MM.1S (cell line): ENCODE measurements around the gene SH3TC1.

Experiments
- DNase-seq: peaks from one replicate; pipeline ENCODE4 v3.0.0-alpha.2; 2015
- H2AFZ ChIP-seq: fragments of 300-600 bp; sonication (generic); 2 replicates; pipeline ENCODE4 v1.6.0; 2016; ENCODE audit warnings: antibody characterized with exemption, low read length
- H3F3A ChIP-seq: fragments of 300-600 bp; sonication (generic); 2 replicates; pipeline ENCODE4 v1.6.1; 2016; ENCODE audit warnings: mild to moderate bottlenecking, antibody characterized with exemption, low read length, moderate library complexity, mixed read lengths; ENCODE audit not compliant: insufficient read depth
- H3K27ac ChIP-seq: fragments of 300-600 bp; sonication (generic); 2 replicates; pipeline ENCODE4 v1.5.1; 2016; ENCODE audit warnings: mild to moderate bottlenecking, low read length
- H3K27me3 ChIP-seq: fragments of 300-600 bp; sonication (generic); replicated peaks from 2 replicates; pipeline ENCODE4 v1.6.0; 2016; ENCODE audit warnings: low read length; ENCODE audit not compliant: insufficient read depth
- H3K36me3 ChIP-seq: fragments of 300-600 bp; sonication (generic); replicated peaks from 2 replicates; pipeline ENCODE4 v1.6.1; 2016; ENCODE audit warnings: mild to moderate bottlenecking, low read length, mixed read lengths; ENCODE audit not compliant: insufficient read depth
- H3K4me1 ChIP-seq: fragments of 300-600 bp; sonication (generic); 2 replicates; pipeline ENCODE4 v1.6.1; 2016; ENCODE audit warnings: low read length, mixed read lengths
- H3K4me2 ChIP-seq: fragments of 300-600 bp; sonication (generic); 2 replicates; pipeline ENCODE4 v1.6.0; 2016; ENCODE audit warnings: low read depth, low read length
- H3K4me3 ChIP-seq: fragments of 300-600 bp; sonication (generic); 2 replicates; pipeline ENCODE4 v1.5.1; 2016; ENCODE audit warnings: low read length, mixed read lengths
- H3K79me2 ChIP-seq: fragments of 300-600 bp; sonication (generic); 2 replicates; pipeline ENCODE4 v1.6.1; 2016; ENCODE audit warnings: mixed run types, low read length, mixed read lengths
- H3K9ac ChIP-seq: fragments of 300-600 bp; sonication (generic); 2 replicates; pipeline ENCODE4 v1.6.1; 2016; ENCODE audit warnings: low read length, mixed read lengths
- H3K9me2 ChIP-seq: fragments of 300-600 bp; sonication (generic); replicated peaks from 2 replicates; pipeline ENCODE4 v1.6.1; 2016; ENCODE audit warnings: mild to moderate bottlenecking, low read length, mixed read lengths; ENCODE audit not compliant: insufficient read depth
- H3K9me3 ChIP-seq: fragments of 300-600 bp; sonication (generic); replicated peaks from 2 replicates; pipeline ENCODE4 v1.6.1; 2016; ENCODE audit warnings: mild to moderate bottlenecking, low read length, mixed read lengths; ENCODE audit not compliant: insufficient read depth
- H4K20me1 ChIP-seq: fragments of 300-600 bp; sonication (generic); 2 replicates; pipeline ENCODE4 v1.6.1; 2016; ENCODE audit warnings: mild to moderate bottlenecking, low read length, moderate library complexity, mixed read lengths; ENCODE audit not compliant: insufficient read depth
- CTCF ChIP-seq: fragments of 300-600 bp; sonication (generic); IDR thresholded peaks from 2 replicates; pipeline ENCODE4 v1.5.1; 2016; ENCODE audit warnings: antibody characterized with exemption, low read length, mixed read lengths
- EZH2 ChIP-seq: fragments of 300-600 bp; sonication (generic); optimal IDR thresholded peaks from 2 replicates; pipeline ENCODE3; 2017; ENCODE audit warnings: low read depth, mild to moderate bottlenecking, antibody characterized with exemption, low read length, mixed read lengths
- EZH2phosphoT487 ChIP-seq: fragments of 300-600 bp; sonication (generic); IDR thresholded peaks from 2 replicates; pipeline ENCODE4 v1.6.1; 2018; ENCODE audit warnings: antibody characterized with exemption, low read length

The SH3TC1 gene

GRCh38 chr4:8170341-8170740 lies 28.7 kb upstream of the SH3TC1 start:
- peaks cover 8% of the 10 kb centered on the region for H3K4me1 ChIP-seq
- H3K4me2 ChIP-seq, result no peak overlapping the region
- TF ChIP-seq EZH2 (no peak), EZH2phosphoT487 (no peak), CTCF (no peak)
- no peak overlapping the region for H3K27ac ChIP-seq
- H3K4me3 ChIP-seq, result no peak overlapping the region
- H3F3A ChIP-seq, result no peaks in the 10 kb centered on the region
- H3K79me2 ChIP-seq, result no peaks in the 10 kb centered on the region
- no peak overlapping the region for H2AFZ ChIP-seq
- no peak for DNase-seq
- no peak overlapping the region for H3K9ac ChIP-seq
- no peaks in the 10 kb centered on the region for H3K9me3 ChIP-seq
- peaks cover 44% of the 10 kb centered on the region for H3K27me3 ChIP-seq
- no peaks in the 10 kb centered on the region for H4K20me1 ChIP-seq
- no peaks in the 10 kb centered on the region for H3K36me3 ChIP-seq
- H3K9me2 ChIP-seq, result no peaks in the 10 kb centered on the region

DNA sequence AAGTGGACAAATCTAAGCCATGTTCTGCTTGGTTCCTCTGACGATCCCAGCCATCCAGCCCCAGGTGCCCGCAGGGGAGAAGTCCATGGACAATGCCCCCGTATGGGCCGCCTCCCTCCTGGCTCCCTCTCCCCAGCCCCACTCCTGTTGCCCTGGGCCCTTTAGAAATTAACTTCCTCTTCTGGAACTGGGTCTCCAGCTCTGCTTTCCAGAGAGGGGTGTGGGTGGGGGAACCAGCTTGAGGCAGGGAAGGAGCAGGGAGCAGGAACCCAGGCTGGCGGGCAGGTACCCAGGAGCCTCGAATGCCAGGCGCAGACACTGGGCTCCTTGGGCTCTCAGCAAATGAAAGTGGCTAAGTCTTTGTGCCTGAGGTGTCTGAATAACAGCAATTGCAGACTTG lies 27.8 kb upstream of the SH3TC1 start:
- Histone ChIP-seq H3K27ac (no peak overlapping the region), H3K79me2 (no peaks in the 10 kb centered on the region), H3K4me1 (peaks cover 6% of the 10 kb centered on the region; the same call in 1 of the 2 replicates), H3F3A (no peaks in the 10 kb centered on the region), H3K4me2 (no peak overlapping the region), H3K27me3 (peaks cover 44% of the 10 kb centered on the region), H3K36me3 (no peaks in the 10 kb centered on the region), H3K4me3 (no peak overlapping the region), H2AFZ (no peak overlapping the region), H3K9me3 (no peaks in the 10 kb centered on the region), H3K9me2 (no peaks in the 10 kb centered on the region), H4K20me1 (no peaks in the 10 kb centered on the region), H3K9ac (no peak overlapping the region)
- TF ChIP-seq CTCF, result no peak
- no peak for TF ChIP-seq EZH2phosphoT487
- no peak for TF ChIP-seq EZH2
- no peak for DNase-seq

DNA sequence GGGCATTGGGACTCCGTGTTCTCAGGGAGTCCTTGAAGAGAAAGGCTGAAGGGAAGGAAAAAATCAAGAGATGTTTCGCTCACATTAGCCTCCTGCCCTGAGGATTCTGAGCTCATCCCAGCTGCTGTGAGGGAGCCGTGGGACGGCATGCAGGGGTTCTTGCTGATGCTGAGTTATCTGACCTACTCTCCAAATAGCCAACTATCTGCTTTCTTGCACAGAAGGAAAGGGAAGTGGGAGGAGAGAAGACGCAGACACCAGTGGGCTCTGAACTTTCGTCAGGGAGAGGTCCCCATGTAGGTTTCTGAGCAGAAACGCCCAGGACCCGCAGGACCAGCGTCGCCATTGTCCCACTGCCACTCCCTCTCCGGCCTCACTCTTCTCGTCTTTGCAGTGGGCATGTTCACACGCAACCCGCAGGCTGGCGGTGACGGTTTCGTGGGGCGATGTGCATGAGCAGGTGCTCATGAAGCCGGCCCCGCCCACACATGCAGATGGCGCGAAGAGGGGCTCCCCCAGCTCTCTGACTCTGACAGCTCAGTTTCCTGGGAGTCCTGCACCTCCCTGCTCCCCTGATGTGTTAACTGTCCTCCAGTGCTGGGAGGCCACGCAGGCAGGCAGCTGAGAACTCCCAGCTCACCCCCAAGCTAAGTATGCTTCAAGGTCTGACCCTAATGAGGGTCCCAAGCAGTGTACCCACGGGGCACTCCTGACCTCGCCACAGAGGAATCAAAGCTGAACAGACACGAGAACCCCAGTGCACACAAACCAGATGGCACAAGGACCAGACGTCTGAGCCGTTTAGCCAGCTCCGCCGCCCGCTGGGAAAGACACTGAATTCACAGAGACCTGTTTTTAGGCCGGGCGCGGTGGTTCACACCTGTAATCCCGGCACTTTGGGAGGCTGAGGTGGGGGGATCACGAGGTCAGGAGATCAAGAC lies 26.8 kb upstream of the SH3TC1 start:
- no peak for DNase-seq
- no peak overlapping the region for H3K4me3 ChIP-seq
- H3K9me3 ChIP-seq, result no peaks in the 10 kb centered on the region

More for the DNA sequence above, 26.8 kb upstream of the SH3TC1 start:
- Histone ChIP-seq H3K4me1 (peaks cover 6% of the 10 kb centered on the region; the same call in 1 of the 2 replicates), H3K36me3 (no peaks in the 10 kb centered on the region), H3K9me2 (no peaks in the 10 kb centered on the region), H3K4me2 (no peak overlapping the region), H3K27me3 (peaks cover 44% of the 10 kb centered on the region), H3K79me2 (no peaks in the 10 kb centered on the region), H4K20me1 (no peaks in the 10 kb centered on the region), H2AFZ (no peak overlapping the region), H3K27ac (no peak overlapping the region), H3K9ac (no peak overlapping the region), H3F3A (no peaks in the 10 kb centered on the region)
- TF ChIP-seq EZH2phosphoT487 (no peak), EZH2 (no peak), CTCF (no peak)
